ENCODE measurements around the gene AKR1B1.

AKR1B1 gene

DNA sequence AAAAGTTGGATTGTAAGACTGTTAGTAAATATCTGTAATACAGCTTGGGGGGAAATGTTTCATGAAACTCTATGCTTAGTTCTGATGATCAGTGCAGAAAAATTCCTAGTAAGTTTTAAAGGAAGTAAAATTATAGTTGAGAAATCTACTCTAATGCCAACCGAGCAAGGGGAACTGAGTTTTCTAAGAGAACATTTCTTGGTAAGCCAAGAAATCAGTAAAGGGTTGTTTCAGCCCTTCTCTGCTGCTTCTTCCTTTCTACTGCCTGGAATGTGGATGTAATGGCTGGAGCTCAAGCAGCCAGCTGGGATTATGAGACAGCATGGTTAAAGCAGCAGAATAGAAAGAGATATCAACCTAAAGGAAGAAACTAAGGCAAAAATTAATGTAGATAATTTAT lies 15.9 kb upstream of the AKR1B1 start:
- Histone ChIP-seq H2BK5ac (ENCODE audit: low read depth, low read length, poor library complexity) (no peak overlapping the region), H3K27ac (ENCODE audit: low read depth, low read length) (no peak overlapping the region), H3K18ac (ENCODE audit: low read length) (no peak overlapping the region), H3K36me3 (ENCODE audit: control insufficient read depth in 1 of 2, insufficient read depth in 2 of 2, low read length in 2 of 2) (no peaks in the 10 kb centered on the region), H3K79me2 (ENCODE audit: control insufficient read depth, insufficient read depth, low read length, poor library complexity) (no peaks in the 10 kb centered on the region), H3K27me3 (ENCODE audit: insufficient read depth, low read length) (no peaks in the 10 kb centered on the region), H2BK120ac (ENCODE audit: insufficient read depth, low read length, poor library complexity) (no peak overlapping the region), H3K9me3 (ENCODE audit: insufficient read depth, low read depth, low read length) (no peaks in the 10 kb centered on the region), H3K4me3 (ENCODE audit: low read depth, low read length) (no peak overlapping the region), H3K4me2 (ENCODE audit: low read length) (no peak overlapping the region), H3K4ac (ENCODE audit: low read depth, low read length) (no peak overlapping the region), H2AK5ac (ENCODE audit: low read length) (no peak overlapping the region), H2AFZ (ENCODE audit: insufficient read depth, low read length, poor library complexity) (no peak overlapping the region), H4K12ac (ENCODE audit: low read depth, low read length) (no peak overlapping the region), H3K4me1 (ENCODE audit: control insufficient read depth in 1 of 2, insufficient read depth in 2 of 2, low read length in 2 of 2) (no peaks in the 10 kb centered on the region), H4K91ac (ENCODE audit: low read depth, low read length) (no peak overlapping the region), H3K79me1 (ENCODE audit: low read length) (no peaks in the 10 kb centered on the region), H4K8ac (ENCODE audit: low read depth, low read length) (no peak overlapping the region), H2BK12ac (ENCODE audit: low read length) (no peak overlapping the region), H3K9ac (ENCODE audit: low read length) (no peak overlapping the region), H3K23ac (ENCODE audit: low read length) (no peak overlapping the region), H3K14ac (ENCODE audit: low read length) (no peak overlapping the region)
- WGBS (ENCODE audit: extremely low coverage, insufficient coverage, insufficient read length): no CpG with 5 or more reads among the region's 1 CpG
- DNase-seq: peak in 1 of 2 donors; percentile 17

GRCh38 chr7:134473861-134474291 lies 15.0 kb upstream of the AKR1B1 start:
- Histone ChIP-seq H4K91ac (ENCODE audit: low read depth, low read length) (no peak overlapping the region), H3K18ac (ENCODE audit: low read length) (no peak overlapping the region), H4K8ac (ENCODE audit: low read depth, low read length) (no peak overlapping the region), H2AK5ac (ENCODE audit: low read length) (no peak overlapping the region), H3K9ac (ENCODE audit: low read length) (no peak overlapping the region), H2BK5ac (ENCODE audit: low read depth, low read length, poor library complexity) (no peak overlapping the region), H3K36me3 (ENCODE audit: control insufficient read depth in 1 of 2, insufficient read depth in 2 of 2, low read length in 2 of 2) (no peaks in the 10 kb centered on the region), H2BK12ac (ENCODE audit: low read length) (no peak overlapping the region), H3K4me1 (ENCODE audit: control insufficient read depth in 1 of 2, insufficient read depth in 2 of 2, low read length in 2 of 2) (no peaks in the 10 kb centered on the region), H3K9me3 (ENCODE audit: insufficient read depth, low read depth, low read length) (no peaks in the 10 kb centered on the region), H3K4me3 (ENCODE audit: low read depth, low read length) (no peak overlapping the region), H3K14ac (ENCODE audit: low read length) (no peak overlapping the region), H3K79me2 (ENCODE audit: control insufficient read depth, insufficient read depth, low read length, poor library complexity) (no peaks in the 10 kb centered on the region), H2BK120ac (ENCODE audit: insufficient read depth, low read length, poor library complexity) (no peak overlapping the region), H3K4me2 (ENCODE audit: low read length) (no peak overlapping the region), H4K12ac (ENCODE audit: low read depth, low read length) (no peak overlapping the region), H3K27ac (ENCODE audit: low read depth, low read length) (no peak overlapping the region), H2AFZ (ENCODE audit: insufficient read depth, low read length, poor library complexity) (no peak overlapping the region), H3K27me3 (ENCODE audit: insufficient read depth, low read length) (no peaks in the 10 kb centered on the region), H3K23ac (ENCODE audit: low read length) (no peak overlapping the region), H3K79me1 (ENCODE audit: low read length) (no peaks in the 10 kb centered on the region), H3K4ac (ENCODE audit: low read depth, low read length) (no peak overlapping the region)
- peak; percentile 77 to 88 for DNase-seq
- no CpG with 5 or more reads among the region's 6 CpGs for WGBS (ENCODE audit: extremely low coverage, insufficient coverage, insufficient read length)

DNA sequence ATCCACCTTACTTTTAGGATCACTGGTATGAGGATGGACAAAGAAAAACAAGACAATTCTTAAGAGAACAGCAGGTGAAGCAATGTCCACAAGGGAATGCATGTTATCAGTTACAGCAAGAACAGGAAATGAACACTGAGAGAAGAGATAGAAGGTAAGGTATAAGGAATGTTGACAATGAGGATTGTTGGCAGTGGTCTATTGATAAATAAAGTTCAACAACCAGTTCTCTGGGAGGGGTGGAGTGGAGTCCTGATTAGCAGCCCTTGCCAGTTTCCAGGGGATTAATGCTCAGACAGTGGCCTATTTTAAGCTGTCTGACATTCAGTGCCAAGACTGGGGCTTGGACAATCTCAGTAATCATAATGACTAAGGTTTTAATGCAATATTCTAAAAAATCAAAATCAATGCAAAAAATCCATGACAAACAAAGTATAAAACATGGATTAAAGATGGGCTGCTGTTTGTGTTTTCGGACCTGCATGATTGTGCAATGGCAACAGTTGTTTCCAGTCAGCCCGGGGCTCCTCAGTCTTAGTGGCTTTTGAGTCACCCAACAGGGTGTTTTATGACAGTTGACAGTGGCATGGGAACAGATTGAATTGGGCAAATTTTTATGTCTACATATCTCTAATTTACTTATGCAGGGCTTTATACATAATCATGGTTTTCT lies 13.8 kb upstream of the AKR1B1 start:
- no peak overlapping the region for H3K23ac ChIP-seq (ENCODE audit: low read length)
- DNase-seq: peak; percentile 59 to 74
- H3K4me1 ChIP-seq (ENCODE audit: control insufficient read depth in 1 of 2, insufficient read depth in 2 of 2, low read length in 2 of 2): no peaks in the 10 kb centered on the region
- no peak overlapping the region for H3K14ac ChIP-seq (ENCODE audit: low read length)
- no peaks in the 10 kb centered on the region for H3K9me3 ChIP-seq (ENCODE audit: insufficient read depth, low read depth, low read length)
- no peaks in the 10 kb centered on the region for H3K79me1 ChIP-seq (ENCODE audit: low read length)
- H2BK5ac ChIP-seq (ENCODE audit: low read depth, low read length, poor library complexity): no peak overlapping the region
- no peaks in the 10 kb centered on the region for H3K36me3 ChIP-seq (ENCODE audit: control insufficient read depth in 1 of 2, insufficient read depth in 2 of 2, low read length in 2 of 2)
- H2BK120ac ChIP-seq (ENCODE audit: insufficient read depth, low read length, poor library complexity): no peak overlapping the region
- H3K79me2 ChIP-seq (ENCODE audit: control insufficient read depth, insufficient read depth, low read length, poor library complexity): no peaks in the 10 kb centered on the region
- no peak overlapping the region for H2AFZ ChIP-seq (ENCODE audit: insufficient read depth, low read length, poor library complexity)
- no peak overlapping the region for H2BK12ac ChIP-seq (ENCODE audit: low read length)
- no peak overlapping the region for H3K9ac ChIP-seq (ENCODE audit: low read length)
- no peak overlapping the region for H3K27ac ChIP-seq (ENCODE audit: low read depth, low read length)
- H3K4me2 ChIP-seq (ENCODE audit: low read length): no peak overlapping the region
- no peaks in the 10 kb centered on the region for H3K27me3 ChIP-seq (ENCODE audit: insufficient read depth, low read length)
- H4K91ac ChIP-seq (ENCODE audit: low read depth, low read length): no peak overlapping the region
- H3K4me3 ChIP-seq (ENCODE audit: low read depth, low read length): no peak overlapping the region
- no peak overlapping the region for H4K8ac ChIP-seq (ENCODE audit: low read depth, low read length)
- no peak overlapping the region for H3K4ac ChIP-seq (ENCODE audit: low read depth, low read length)
- H4K12ac ChIP-seq (ENCODE audit: low read depth, low read length): no peak overlapping the region
- WGBS (ENCODE audit: extremely low coverage, insufficient coverage, insufficient read length): no CpG with 5 or more reads among the region's 2 CpGs
- no peak overlapping the region for H3K18ac ChIP-seq (ENCODE audit: low read length)
- H2AK5ac ChIP-seq (ENCODE audit: low read length): no peak overlapping the region

GRCh38 chr7:134470864-134471263 lies 12.0 kb upstream of the AKR1B1 start:
- no peak overlapping the region for H4K8ac ChIP-seq (ENCODE audit: low read depth, low read length)
- no peak overlapping the region for H2BK120ac ChIP-seq (ENCODE audit: insufficient read depth, low read length, poor library complexity)
- no peaks in the 10 kb centered on the region for H3K36me3 ChIP-seq (ENCODE audit: control insufficient read depth in 1 of 2, insufficient read depth in 2 of 2, low read length in 2 of 2)
- no peaks in the 10 kb centered on the region for H3K27me3 ChIP-seq (ENCODE audit: insufficient read depth, low read length)
- no peak overlapping the region for H3K9ac ChIP-seq (ENCODE audit: low read length)
- DNase-seq: peak; percentile 48 to 58
- no peak overlapping the region for H2AK5ac ChIP-seq (ENCODE audit: low read length)
- H3K79me1 ChIP-seq (ENCODE audit: low read length): no peaks in the 10 kb centered on the region
- no peak overlapping the region for H3K14ac ChIP-seq (ENCODE audit: low read length)
- no peaks in the 10 kb centered on the region for H3K4me1 ChIP-seq (ENCODE audit: control insufficient read depth in 1 of 2, insufficient read depth in 2 of 2, low read length in 2 of 2)
- no peak overlapping the region for H3K18ac ChIP-seq (ENCODE audit: low read length)
- H3K4me2 ChIP-seq (ENCODE audit: low read length): no peak overlapping the region
- WGBS (ENCODE audit: extremely low coverage, insufficient coverage, insufficient read length): no CpG with 5 or more reads among the region's 4 CpGs
- H3K4me3 ChIP-seq (ENCODE audit: low read depth, low read length): no peak overlapping the region
- H4K12ac ChIP-seq (ENCODE audit: low read depth, low read length): no peak overlapping the region
- H3K23ac ChIP-seq (ENCODE audit: low read length): no peak overlapping the region
- H3K27ac ChIP-seq (ENCODE audit: low read depth, low read length): no peak overlapping the region
- H2BK12ac ChIP-seq (ENCODE audit: low read length): no peak overlapping the region
- H4K91ac ChIP-seq (ENCODE audit: low read depth, low read length): no peak overlapping the region
- no peak overlapping the region for H2AFZ ChIP-seq (ENCODE audit: insufficient read depth, low read length, poor library complexity)
- no peaks in the 10 kb centered on the region for H3K9me3 ChIP-seq (ENCODE audit: insufficient read depth, low read depth, low read length)
- H2BK5ac ChIP-seq (ENCODE audit: low read depth, low read length, poor library complexity): no peak overlapping the region
- no peak overlapping the region for H3K4ac ChIP-seq (ENCODE audit: low read depth, low read length)
- no peaks in the 10 kb centered on the region for H3K79me2 ChIP-seq (ENCODE audit: control insufficient read depth, insufficient read depth, low read length, poor library complexity)

All from trophoblast cell (in vitro differentiated cells and primary cell).